GM18519 (cell line): Measurements from ENCODE around the gene CNTN6.

ENCODE experiments used
- ATAC-seq: cut with Tn5 transposase; IDR thresholded peaks from one replicate; pipeline ENCODE4 v1.9.1; 2021; ENCODE audit warnings: mild to moderate bottlenecking, moderate library complexity; ENCODE audit not compliant: unreplicated experiment, low FRiP score

The CNTN6 gene

GRCh38 chr3:1092771-1093170, at the start of gene CNTN6:
CNTN6 (plus strand) TSS chr3:1093024; CDS start chr3:1148009, 54,985 bp downstream.
- ATAC-seq, result no peak

- no peak for ATAC-seq
Measured at GRCh38 chr3:1048558-1048957, 44.3 kb upstream of the CNTN6 start.

- no peak for ATAC-seq
Measured at GRCh38 chr3:1055870-1056269, 37.0 kb upstream of the CNTN6 start.

GRCh38 chr3:1056744-1057143, 36.1 kb upstream of the CNTN6 start:
- ATAC-seq, result no peak

DNA sequence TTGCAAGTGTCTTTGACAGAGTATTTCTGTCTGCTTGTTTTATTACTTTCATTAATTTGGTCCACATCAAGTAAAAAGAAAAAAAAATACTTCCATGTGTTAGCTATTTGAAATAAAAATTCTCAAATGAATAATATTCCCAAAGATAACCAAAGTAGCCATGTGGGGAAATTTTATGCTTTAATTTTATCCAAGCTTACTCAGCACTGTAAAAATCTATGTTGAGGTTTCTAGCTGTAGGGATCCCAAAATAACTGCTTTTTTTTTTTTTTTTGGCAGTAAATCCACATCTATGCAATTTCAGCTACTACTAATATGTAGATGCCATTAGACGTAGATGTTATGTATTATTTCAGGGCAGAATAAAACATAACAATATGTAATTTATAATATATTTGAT, 35.4 kb upstream of the CNTN6 start:
- no peak for ATAC-seq

DNA sequence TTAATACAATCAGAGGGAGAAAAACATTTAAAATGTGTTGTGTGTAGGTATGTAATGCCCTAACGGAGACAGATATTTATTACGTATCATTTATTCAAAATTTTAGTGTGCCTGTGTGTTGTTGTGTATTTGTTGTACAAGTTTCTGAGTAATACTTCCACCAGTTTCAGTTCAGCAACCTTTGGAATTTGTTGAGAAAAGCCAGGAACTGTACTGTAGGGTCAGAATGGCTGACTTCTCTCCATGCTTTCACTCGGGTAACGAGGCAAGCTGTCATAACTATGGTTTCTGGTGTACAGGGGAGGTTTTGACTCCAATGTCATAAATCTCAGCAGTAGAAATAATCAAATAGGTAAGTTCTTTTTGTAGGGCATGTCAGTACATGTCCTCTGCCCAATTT, 23.8 kb upstream of the CNTN6 start:
- ATAC-seq, result no peak

DNA sequence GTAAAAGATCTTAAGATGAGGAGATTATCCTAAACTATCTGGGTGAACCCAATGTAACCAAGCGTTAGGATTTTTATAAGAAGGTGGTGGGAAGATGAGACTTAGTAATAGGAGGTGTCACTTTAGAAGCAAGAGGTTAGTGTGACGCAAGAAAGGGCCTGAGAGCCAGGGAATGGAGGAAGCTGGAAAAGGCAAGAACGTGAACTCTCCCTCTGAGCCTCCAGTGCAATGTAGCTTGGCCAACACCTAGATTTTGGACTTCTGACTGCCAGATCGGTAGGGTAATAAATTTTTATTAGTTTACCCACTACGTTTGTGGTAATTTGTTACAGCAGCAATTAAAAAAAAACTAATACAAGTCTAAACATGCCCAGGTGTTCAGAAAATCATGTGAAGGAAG, 20.8 kb upstream of the CNTN6 start:
- ATAC-seq, result no peak

- no peak for ATAC-seq
Measured at GRCh38 chr3:1079662-1080061, 13.2 kb upstream of the CNTN6 start.

DNA sequence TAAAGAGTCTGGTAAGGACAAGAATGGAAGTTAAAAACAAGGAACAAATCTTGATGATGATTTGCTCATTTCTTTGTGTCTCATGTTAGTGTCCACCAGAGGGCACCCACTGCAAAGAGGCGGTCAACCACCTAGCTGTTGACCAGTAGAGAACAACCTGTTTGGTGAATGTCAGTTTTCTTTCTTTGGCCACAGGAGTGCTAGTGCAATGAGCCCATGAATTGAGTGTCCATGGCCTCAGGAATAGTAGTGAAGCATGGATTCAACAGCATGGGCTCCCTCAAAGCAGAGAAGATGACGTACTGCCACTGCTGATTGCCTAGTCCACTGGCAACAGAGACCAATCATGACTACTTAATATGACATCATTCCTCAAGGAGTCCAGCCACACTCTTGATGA, 10.7 kb upstream of the CNTN6 start:
- no peak for ATAC-seq

DNA sequence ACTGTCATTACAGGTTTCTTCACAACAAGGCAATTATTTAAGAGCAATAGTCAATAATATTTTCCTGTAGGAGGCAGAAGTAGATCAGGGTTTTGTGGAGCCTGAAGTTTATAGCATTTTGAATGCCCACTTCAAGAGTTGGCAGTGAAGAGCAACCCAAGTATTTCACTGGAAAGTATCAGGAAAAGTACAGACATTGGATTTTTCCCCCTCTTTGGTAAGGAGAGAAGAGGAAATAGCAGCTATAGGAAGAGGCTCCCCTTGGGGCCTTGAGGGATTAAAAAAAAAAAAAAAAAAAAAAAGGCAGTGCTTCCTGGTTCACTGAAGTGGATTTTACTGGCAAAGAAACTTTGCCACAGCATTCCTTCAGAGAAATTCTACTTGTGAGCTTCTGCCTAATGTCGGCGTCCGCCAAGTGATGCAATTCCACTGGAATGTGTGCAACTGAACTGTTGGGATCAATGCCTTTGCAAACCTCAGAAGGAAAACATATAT, 5.7 kb upstream of the CNTN6 start:
- ATAC-seq, result no peak

DNA sequence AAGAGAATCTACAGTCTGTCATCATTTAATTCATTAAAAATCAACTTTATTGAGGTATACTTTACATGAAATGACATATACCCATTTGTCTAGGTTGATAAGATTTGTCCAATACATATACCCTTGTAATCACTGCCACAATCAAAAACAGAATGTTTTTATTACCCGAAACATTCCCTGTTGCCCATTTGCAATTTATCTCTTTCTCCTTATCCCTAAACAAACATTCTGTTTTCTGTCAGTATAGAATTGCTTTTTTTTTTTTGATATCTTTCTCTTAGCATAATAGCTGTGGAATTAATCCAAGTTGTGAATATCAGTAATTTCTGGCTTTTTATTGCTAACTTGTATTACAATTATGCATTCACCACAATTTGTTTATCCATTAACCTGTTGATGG, 4.3 kb upstream of the CNTN6 start:
- no peak for ATAC-seq

GRCh38 chr3:1091286-1091685, 1.5 kb upstream of the CNTN6 start:
- ATAC-seq, result no peak

DNA sequence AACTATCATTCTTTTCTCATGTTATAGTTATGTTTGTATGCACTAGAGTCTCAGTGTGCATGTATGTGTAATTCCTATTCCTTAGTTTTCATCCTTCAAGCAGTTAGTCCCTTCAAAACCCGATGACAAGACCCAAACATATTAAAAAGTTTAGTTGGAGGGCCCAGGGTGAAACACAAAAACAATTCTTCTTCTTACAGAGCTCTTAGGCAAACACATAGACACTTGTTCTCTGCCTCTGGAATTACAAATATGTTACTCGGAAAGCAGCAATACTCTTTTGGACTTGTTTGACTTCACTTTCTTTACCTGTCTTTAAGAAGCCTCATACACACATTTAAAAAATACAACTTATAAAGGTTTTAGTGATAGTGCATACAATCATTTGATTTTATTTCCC, 763 bp upstream of the CNTN6 start:
- ATAC-seq, result no peak

- ATAC-seq, result no peak
Measured at GRCh38 chr3:1093217-1093616, 393 bp downstream of the CNTN6 start.

- no peak for ATAC-seq
Measured at GRCh38 chr3:1103525-1103924, 10.7 kb downstream of the CNTN6 start.

DNA sequence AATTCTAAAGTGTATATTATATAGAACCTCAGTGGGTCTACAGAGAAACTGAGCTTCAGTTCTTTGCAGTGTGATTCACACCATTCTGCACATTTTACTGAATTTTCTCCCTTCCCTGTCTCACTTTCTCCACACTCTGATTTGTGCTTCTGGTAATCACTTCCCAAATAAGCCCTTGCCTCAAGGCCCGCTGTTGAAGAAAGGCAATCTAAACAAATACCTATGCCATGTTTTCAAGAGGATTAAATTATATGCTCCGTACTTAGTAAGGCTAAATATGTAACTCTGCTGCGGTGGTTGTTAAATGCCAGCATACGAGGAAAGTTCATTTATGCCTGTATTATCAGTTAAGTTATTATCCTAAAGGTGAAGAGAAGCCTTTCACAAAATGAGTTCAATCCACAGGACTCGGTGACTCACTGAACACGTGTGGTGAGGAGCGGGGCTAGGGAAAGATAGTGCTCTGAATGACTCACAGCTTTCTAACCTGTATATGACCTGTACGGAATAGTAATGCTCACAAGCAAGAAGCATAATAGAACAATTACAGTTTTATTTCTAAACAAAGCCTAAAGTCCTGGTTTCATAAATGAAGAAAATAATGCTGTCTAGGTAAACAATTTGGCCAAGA, 25.1 kb downstream of the CNTN6 start:
- ATAC-seq, result no peak

DNA sequence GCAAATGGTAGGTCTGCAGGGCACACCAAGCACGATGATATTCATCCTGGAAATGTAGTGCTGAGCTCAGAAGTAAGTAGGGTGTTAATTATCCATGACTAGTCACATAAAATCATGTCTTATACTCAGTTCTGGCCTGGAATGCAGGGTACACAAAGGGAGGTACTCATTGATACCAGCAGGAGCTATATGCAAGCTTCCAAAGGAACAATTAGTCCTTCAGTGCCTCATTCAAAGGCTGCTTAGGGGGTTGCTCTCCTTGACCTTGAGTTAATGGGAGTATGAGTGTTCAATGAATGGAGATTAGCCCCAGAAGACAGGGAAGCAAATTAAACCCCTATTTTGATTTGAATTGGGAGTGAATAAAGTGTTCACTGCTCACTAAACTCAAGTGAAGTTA, 38.3 kb downstream of the CNTN6 start:
- ATAC-seq, result no peak

- no peak for ATAC-seq
Measured at GRCh38 chr3:1135194-1135593, 42.4 kb downstream of the CNTN6 start.

GRCh38 chr3:1138036-1138435, 45.2 kb downstream of the CNTN6 start:
- ATAC-seq, result no peak

DNA sequence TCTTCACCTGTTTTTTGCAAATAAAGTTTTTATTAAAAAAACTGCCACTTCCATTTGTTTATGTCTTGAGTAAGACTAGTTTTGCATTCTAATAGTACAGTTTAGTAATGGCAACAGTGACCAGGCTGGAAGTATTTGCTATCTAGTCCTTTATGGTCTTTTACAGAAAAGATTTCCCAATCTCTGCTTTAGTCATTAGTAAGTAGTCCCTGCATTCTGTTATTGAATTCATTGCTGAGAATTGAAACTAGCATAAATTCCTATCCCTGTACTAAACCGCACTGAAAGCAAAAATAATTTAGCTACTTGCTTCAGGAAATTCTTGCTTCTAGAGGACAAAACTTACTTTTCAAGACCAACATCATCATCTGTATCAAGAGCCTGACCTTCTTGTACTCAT, 46.2 kb downstream of the CNTN6 start:
- ATAC-seq, result no peak

DNA sequence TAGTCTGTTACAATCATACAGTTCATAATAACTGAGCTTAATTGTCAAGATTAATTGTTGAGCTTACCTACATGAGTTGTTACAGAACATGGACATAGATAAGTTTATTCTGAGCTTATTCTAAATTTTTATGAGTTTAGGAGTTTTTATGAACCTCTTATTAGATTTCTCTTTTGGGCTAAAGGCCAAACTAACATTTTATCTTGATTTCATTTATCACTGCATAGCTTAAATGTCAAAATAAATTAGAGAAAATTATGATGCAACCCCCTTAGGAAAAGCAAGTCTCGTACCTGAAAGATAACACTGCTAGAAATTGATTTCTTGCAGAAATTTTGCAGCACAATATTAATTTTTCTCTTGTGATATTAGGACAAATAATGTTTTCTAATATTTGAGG, 54.5 kb downstream of the CNTN6 start:
- ATAC-seq, result no peak

DNA sequence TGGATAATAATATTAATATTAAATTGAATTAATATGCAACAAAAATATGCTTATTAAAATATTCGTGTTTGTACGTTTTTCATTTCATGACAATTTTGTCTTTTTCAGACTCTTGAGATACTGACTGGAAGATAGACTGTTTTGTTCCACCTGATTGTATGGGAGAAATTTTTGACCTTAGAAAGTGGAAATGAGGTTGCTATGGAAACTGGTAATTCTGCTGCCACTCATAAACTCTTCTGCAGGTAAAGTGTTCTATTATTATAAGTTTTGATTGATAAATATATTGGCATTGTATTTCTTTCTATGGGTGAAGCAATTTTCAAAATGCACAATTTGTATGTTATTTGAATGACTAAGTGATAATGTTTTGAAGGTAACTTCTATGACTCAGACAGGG, 55.0 kb downstream of the CNTN6 start:
- no peak for ATAC-seq

GRCh38 chr3:1164101-1164500, 71.3 kb downstream of the CNTN6 start:
- ATAC-seq, result no peak
